GM21825 (cell line): ENCODE measurements around the gene PRKAA1.
"Not testable (repeated sequence)": the region's sequence is repeated elsewhere in the genome, so short reads cannot be mapped to it uniquely, and the experiment has no call there.

ENCODE experiments used
- ATAC-seq: cut with Tn5 transposase; IDR thresholded peaks from one replicate; pipeline ENCODE4 v1.9.1; 2021; ENCODE audit warnings: mild to moderate bottlenecking, moderate library complexity; ENCODE audit not compliant: unreplicated experiment

The PRKAA1 gene

GRCh38 chr5:40734986-40735385 is 63.2 kb downstream of the PRKAA1 start:
- ATAC-seq, result no peak

GRCh38 chr5:40733879-40734563 is 64.2 kb downstream of the PRKAA1 start:
- ATAC-seq, result no peak

- ATAC-seq, result no peak
Measured at GRCh38 chr5:40733434-40733833, 64.7 kb downstream of the PRKAA1 start.

- not testable (repeated sequence) for ATAC-seq
Measured at GRCh38 chr5:40722497-40722911, 75.7 kb downstream of the PRKAA1 start.

GRCh38 chr5:40720069-40720468 is 78.1 kb downstream of the PRKAA1 start:
- ATAC-seq, result no peak

- ATAC-seq, result no peak
Measured at GRCh38 chr5:40717281-40717680, 80.9 kb downstream of the PRKAA1 start.

GRCh38 chr5:40716590-40716989 is 81.6 kb downstream of the PRKAA1 start:
- no peak for ATAC-seq

- no peak for ATAC-seq
Measured at GRCh38 chr5:40716000-40716399, 82.2 kb downstream of the PRKAA1 start.

- no peak for ATAC-seq
Measured at GRCh38 chr5:40714001-40714400, 84.2 kb downstream of the PRKAA1 start.

- not testable (repeated sequence) for ATAC-seq
Measured at GRCh38 chr5:40710575-40710974, 87.6 kb downstream of the PRKAA1 start.
